PC-3 (cell line): Measurements from ENCODE around the gene NTN5. TPM values are rescaled to one million over a fixed set of nuclear protein-coding genes. Genes with fewer than 3 reads are reported as not detected.

Source experiments
- ATAC-seq: fragments of 200-7000 bp; cut with Tn5 transposase; 2 replicates; pipeline ENCODE4 v1.9.1; 2020; ENCODE audit warnings: mild to moderate bottlenecking, moderate library complexity
- BruUV-seq: library from RNA; stranded (reverse); fragments of 400-500 nt; replicated peaks from 2 replicates; lab custom pipeline; 2021; lab: Mats Ljungman, UMichigan
- CTCF ChIA-PET: fragments of 300-600 bp; sonication (Branson Sonifier 250); formaldehyde crosslinking; loops from one replicate; lab custom pipeline; 2022; ENCODE audit warnings: antibody characterized with exemption; lab: Charles Lee
- POLR2A ChIA-PET: fragments of 300-600 bp; sonication (Branson Sonifier 250); formaldehyde crosslinking; loops from one replicate; lab custom pipeline; 2022; ENCODE audit warnings: antibody characterized with exemption; ENCODE audit not compliant: unreplicated experiment; lab: Charles Lee
- DNase-seq: peaks from one replicate; pipeline ENCODE4 v3.0.0-alpha.2; 2015
- H2AFZ ChIP-seq: fragments of 300-600 bp; sonication (generic); 2 replicates; pipeline ENCODE4 v1.6.0; 2016; ENCODE audit warnings: antibody characterized with exemption, low read length
- H3F3A ChIP-seq: fragments of 300-600 bp; sonication (generic); one replicate; pipeline ENCODE4 v1.6.0; 2017; ENCODE audit warnings: antibody characterized with exemption, low read length, control low read depth, mild to moderate bottlenecking; ENCODE audit not compliant: unreplicated experiment
- H3K27ac ChIP-seq: fragments of 300-600 bp; sonication (generic); 2 replicates; pipeline ENCODE4 v1.5.1; 2016; ENCODE audit warnings: mild to moderate bottlenecking, low read length
- H3K27me3 ChIP-seq: fragments of 300-600 bp; sonication (generic); 2 replicates; pipeline ENCODE4 v1.6.1; 2016; ENCODE audit warnings: low read length, mixed read lengths
- H3K36me3 ChIP-seq: fragments of 300-600 bp; sonication (generic); 2 replicates; pipeline ENCODE4 v1.6.1; 2016; ENCODE audit warnings: low read depth, mixed run types, low read length, mixed read lengths
- H3K4me1 ChIP-seq: fragments of 300-600 bp; sonication (generic); 2 replicates; pipeline ENCODE4 v1.5.1; 2016; ENCODE audit warnings: low read length; ENCODE audit not compliant: insufficient read depth
- H3K4me2 ChIP-seq: fragments of 300-600 bp; sonication (generic); 2 replicates; pipeline ENCODE4 v1.6.0; 2016; ENCODE audit warnings: low read length
- H3K4me3 ChIP-seq: fragments of 300-600 bp; sonication (generic); 2 replicates; pipeline ENCODE4 v1.5.1; 2016; ENCODE audit warnings: mild to moderate bottlenecking, low read length, mixed read lengths
- H3K79me2 ChIP-seq: fragments of 300-600 bp; sonication (generic); 2 replicates; pipeline ENCODE4 v1.6.1; 2017; ENCODE audit warnings: low read length, mixed read lengths
- H3K9ac ChIP-seq: fragments of 300-600 bp; sonication (generic); 2 replicates; pipeline ENCODE4 v1.6.0; 2016; ENCODE audit warnings: mild to moderate bottlenecking, low read length
- H3K9me2 ChIP-seq: fragments of 300-600 bp; sonication (generic); replicated peaks from 2 replicates; pipeline ENCODE4 v1.6.1; 2016; ENCODE audit warnings: mixed run types, low read length, mixed read lengths
- H3K9me3 ChIP-seq: fragments of 300-600 bp; sonication (generic); 2 replicates; pipeline ENCODE4 v1.6.1; 2016; ENCODE audit warnings: low read length, mixed read lengths
- H4K20me1 ChIP-seq: fragments of 300-600 bp; sonication (generic); 2 replicates; pipeline ENCODE4 v1.6.1; 2016; ENCODE audit warnings: low read length, mixed read lengths
- CTCF ChIP-seq: fragments of 300-600 bp; sonication (generic); conservative IDR thresholded peaks from 2 replicates; pipeline ENCODE4 v1.5.1; 2017; ENCODE audit warnings: antibody characterized with exemption, low read depth, mild to moderate bottlenecking, low read length
- EZH2 ChIP-seq: fragments of 300-600 bp; sonication (generic); IDR thresholded peaks from one replicate; pipeline ENCODE4 v1.6.1; 2017; ENCODE audit warnings: antibody characterized with exemption, mild to moderate bottlenecking, low read length; ENCODE audit not compliant: unreplicated experiment
- EZH2phosphoT487 ChIP-seq: fragments of 300-600 bp; sonication (generic); IDR thresholded peaks from 2 replicates; pipeline ENCODE4 v1.6.1; 2018; ENCODE audit warnings: mild to moderate bottlenecking, antibody characterized with exemption, low read length, borderline replicate concordance
- intact Hi-C: fragments of 100-400 bp; cut with micrococcal nuclease; formaldehyde crosslinking; loops from 2 replicates; pipeline ENCODE4 v1.9.0; 2023
- total RNA-seq: library from RNA; depleted of rRNA; stranded (reverse); fragments of >200 nt; gene quantifications from 2 replicates; pipeline ENCODE4 v1.2.3, GENCODE V29; 2014

The NTN5 gene
- total RNA-seq, 1 experiment from 2014 or later = 0.18 TPM

GRCh38 chr19:48639483-48640375 is 33.1 kb downstream of the NTN5 start:
- no peak overlapping the region for H3K4me2 ChIP-seq
- H2AFZ ChIP-seq = no peak overlapping the region
- intact Hi-C loops = no loop called here
- H3F3A ChIP-seq = peaks cover 3% of the 10 kb centered on the region
- no peaks in the 10 kb centered on the region for H3K9me2 ChIP-seq
- no peak overlapping the region for H3K27ac ChIP-seq
- no peak for ATAC-seq
- H3K9ac ChIP-seq = no peak overlapping the region
- peaks cover 16% of the 10 kb centered on the region for H3K4me1 ChIP-seq
- H3K4me3 ChIP-seq = no peak overlapping the region
- CTCF ChIA-PET = no interaction called here
- H3K36me3 ChIP-seq = no peaks in the 10 kb centered on the region
- DNase-seq = no peak
- BruUV-seq = no TSS peak
- POLR2A ChIA-PET = no interaction called here
- H4K20me1 ChIP-seq = no peaks in the 10 kb centered on the region
- TF ChIP-seq EZH2phosphoT487 (no peak), EZH2 (no peak), CTCF (no peak)
- no peaks in the 10 kb centered on the region for H3K27me3 ChIP-seq
- no peaks in the 10 kb centered on the region for H3K9me3 ChIP-seq
- no peaks in the 10 kb centered on the region for H3K79me2 ChIP-seq

- H3K79me2 ChIP-seq = no peaks in the 10 kb centered on the region
- H3K36me3 ChIP-seq = no peaks in the 10 kb centered on the region
- no TSS peak for BruUV-seq
- H3K9me2 ChIP-seq = no peaks in the 10 kb centered on the region
- H3F3A ChIP-seq = peaks cover 3% of the 10 kb centered on the region
- no peaks in the 10 kb centered on the region for H3K27me3 ChIP-seq
- POLR2A ChIA-PET = no interaction called here
- no peak overlapping the region for H3K9ac ChIP-seq
- H4K20me1 ChIP-seq = no peaks in the 10 kb centered on the region
- CTCF ChIA-PET = no interaction called here
- no peak overlapping the region for H3K4me2 ChIP-seq
- no peak overlapping the region for H3K4me3 ChIP-seq
- no peak for TF ChIP-seq EZH2phosphoT487
- TF ChIP-seq CTCF = no peak
- TF ChIP-seq EZH2 = no peak
- no peak for ATAC-seq
- peaks cover 22% of the 10 kb centered on the region for H3K4me1 ChIP-seq
- H3K27ac ChIP-seq = no peak overlapping the region
- no peak for DNase-seq
- no peak overlapping the region for H2AFZ ChIP-seq
- H3K9me3 ChIP-seq = no peaks in the 10 kb centered on the region
- intact Hi-C loops = no loop called here
Measured at GRCh38 chr19:48638831-48639381, 33.9 kb downstream of the NTN5 start.
